Measurements from ENCODE around the gene ERAS.
"Not testable (repeated sequence)": the region's sequence is repeated elsewhere in the genome, so short reads cannot be mapped to it uniquely, and the experiment has no call there.

DNA sequence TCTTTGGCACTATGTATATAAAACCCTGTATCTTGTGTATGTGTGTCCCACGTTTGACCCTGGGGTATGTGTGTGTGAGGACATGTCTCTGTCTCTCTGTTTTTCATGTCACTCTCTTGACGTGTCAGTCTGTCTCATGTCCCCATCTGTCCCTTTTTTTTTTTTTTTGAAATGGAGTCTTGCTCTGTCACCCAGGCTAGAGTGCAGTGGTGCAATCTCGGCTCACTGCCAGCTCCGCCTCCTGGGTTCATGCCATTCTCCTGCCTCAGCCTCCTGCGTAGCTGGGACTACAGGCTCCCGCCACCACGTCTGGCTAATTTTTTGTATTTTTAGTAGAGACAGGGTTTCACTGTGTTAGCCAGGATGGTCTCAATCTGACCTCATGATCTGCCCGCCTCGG lies 6.9 kb upstream of the ERAS start:
- TF ChIP-seq POLR2AphosphoS5 (IDR thresholded peaks at IDR 0.05; ENCODE audit: low read depth); EZH2phosphoT487 (IDR thresholded peaks at IDR 0.05; ENCODE audit: unreplicated experiment); EZH2 (IDR thresholded peaks at IDR 0.05; ENCODE audit: low read depth, unreplicated experiment); CREB1 (CRISPR knock-in tag; IDR thresholded peaks at IDR 0.05; ENCODE audit: low read depth); STAT1 (IDR thresholded peaks at IDR 0.05; ENCODE audit: unreplicated experiment); JUNB (IDR thresholded peaks at IDR 0.05; ENCODE audit: unreplicated experiment); ZNF331 (CRISPR knock-in tag; IDR thresholded peaks at IDR 0.05; ENCODE audit: low read depth); ZNF114 (CRISPR knock-in tag; IDR thresholded peaks at IDR 0.05): not testable (repeated sequence)
- TF ChIP-seq, protein P1, sequence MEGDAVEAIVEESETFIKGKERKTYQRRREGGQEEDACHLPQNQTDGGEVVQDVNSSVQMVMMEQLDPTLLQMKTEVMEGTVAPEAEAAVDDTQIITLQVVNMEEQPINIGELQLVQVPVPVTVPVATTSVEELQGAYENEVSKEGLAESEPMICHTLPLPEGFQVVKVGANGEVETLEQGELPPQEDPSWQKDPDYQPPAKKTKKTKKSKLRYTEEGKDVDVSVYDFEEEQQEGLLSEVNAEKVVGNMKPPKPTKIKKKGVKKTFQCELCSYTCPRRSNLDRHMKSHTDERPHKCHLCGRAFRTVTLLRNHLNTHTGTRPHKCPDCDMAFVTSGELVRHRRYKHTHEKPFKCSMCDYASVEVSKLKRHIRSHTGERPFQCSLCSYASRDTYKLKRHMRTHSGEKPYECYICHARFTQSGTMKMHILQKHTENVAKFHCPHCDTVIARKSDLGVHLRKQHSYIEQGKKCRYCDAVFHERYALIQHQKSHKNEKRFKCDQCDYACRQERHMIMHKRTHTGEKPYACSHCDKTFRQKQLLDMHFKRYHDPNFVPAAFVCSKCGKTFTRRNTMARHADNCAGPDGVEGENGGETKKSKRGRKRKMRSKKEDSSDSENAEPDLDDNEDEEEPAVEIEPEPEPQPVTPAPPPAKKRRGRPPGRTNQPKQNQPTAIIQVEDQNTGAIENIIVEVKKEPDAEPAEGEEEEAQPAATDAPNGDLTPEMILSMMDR (conservative IDR thresholded peaks at IDR 0.05; ENCODE audit: low read depth in 2 of 2), result not testable (repeated sequence)
- TF ChIP-seq, protein P2, sequence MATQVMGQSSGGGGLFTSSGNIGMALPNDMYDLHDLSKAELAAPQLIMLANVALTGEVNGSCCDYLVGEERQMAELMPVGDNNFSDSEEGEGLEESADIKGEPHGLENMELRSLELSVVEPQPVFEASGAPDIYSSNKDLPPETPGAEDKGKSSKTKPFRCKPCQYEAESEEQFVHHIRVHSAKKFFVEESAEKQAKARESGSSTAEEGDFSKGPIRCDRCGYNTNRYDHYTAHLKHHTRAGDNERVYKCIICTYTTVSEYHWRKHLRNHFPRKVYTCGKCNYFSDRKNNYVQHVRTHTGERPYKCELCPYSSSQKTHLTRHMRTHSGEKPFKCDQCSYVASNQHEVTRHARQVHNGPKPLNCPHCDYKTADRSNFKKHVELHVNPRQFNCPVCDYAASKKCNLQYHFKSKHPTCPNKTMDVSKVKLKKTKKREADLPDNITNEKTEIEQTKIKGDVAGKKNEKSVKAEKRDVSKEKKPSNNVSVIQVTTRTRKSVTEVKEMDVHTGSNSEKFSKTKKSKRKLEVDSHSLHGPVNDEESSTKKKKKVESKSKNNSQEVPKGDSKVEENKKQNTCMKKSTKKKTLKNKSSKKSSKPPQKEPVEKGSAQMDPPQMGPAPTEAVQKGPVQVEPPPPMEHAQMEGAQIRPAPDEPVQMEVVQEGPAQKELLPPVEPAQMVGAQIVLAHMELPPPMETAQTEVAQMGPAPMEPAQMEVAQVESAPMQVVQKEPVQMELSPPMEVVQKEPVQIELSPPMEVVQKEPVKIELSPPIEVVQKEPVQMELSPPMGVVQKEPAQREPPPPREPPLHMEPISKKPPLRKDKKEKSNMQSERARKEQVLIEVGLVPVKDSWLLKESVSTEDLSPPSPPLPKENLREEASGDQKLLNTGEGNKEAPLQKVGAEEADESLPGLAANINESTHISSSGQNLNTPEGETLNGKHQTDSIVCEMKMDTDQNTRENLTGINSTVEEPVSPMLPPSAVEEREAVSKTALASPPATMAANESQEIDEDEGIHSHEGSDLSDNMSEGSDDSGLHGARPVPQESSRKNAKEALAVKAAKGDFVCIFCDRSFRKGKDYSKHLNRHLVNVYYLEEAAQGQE (IDR thresholded peaks at IDR 0.05; ENCODE audit: unreplicated experiment), result not testable (repeated sequence)
- TF ChIP-seq, protein P3, sequence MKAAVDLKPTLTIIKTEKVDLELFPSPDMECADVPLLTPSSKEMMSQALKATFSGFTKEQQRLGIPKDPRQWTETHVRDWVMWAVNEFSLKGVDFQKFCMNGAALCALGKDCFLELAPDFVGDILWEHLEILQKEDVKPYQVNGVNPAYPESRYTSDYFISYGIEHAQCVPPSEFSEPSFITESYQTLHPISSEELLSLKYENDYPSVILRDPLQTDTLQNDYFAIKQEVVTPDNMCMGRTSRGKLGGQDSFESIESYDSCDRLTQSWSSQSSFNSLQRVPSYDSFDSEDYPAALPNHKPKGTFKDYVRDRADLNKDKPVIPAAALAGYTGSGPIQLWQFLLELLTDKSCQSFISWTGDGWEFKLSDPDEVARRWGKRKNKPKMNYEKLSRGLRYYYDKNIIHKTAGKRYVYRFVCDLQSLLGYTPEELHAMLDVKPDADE (IDR thresholded peaks at IDR 0.05), result not testable (repeated sequence)
